H9 (cell line): ENCODE measurements around the gene CACNB2. TPM values are rescaled to one million over a fixed set of nuclear protein-coding genes. Genes with fewer than 3 reads are reported as not detected.

Experiments
- DNase-seq: peaks from one replicate; pipeline ENCODE4 v3.0.0-alpha.2; 2017
- H2AFZ ChIP-seq: one replicate; pipeline ENCODE4 v1.6.1; 2013; ENCODE audit warnings: mild to moderate bottlenecking, low read length, control low read depth, moderate library complexity
- H2AK5ac ChIP-seq: 2 replicates; pipeline ENCODE4 v1.6.1; 2013; ENCODE audit warnings: low read length, control low read depth, mixed read lengths; ENCODE audit not compliant: insufficient read length
- H2BK120ac ChIP-seq: one replicate; pipeline ENCODE4 v1.6.1; 2013; ENCODE audit warnings: low read depth, mild to moderate bottlenecking, low read length, control low read depth, inconsistent platforms; ENCODE audit not compliant: poor library complexity, severe bottlenecking
- H2BK12ac ChIP-seq: 2 replicates; pipeline ENCODE4 v1.6.1; 2013; ENCODE audit warnings: low read length, control low read depth, mixed read lengths, low read depth; ENCODE audit not compliant: insufficient read length
- H2BK15ac ChIP-seq: 2 replicates; pipeline ENCODE4 v1.6.1; 2013; ENCODE audit warnings: low read depth, low read length, control low read depth
- H2BK20ac ChIP-seq: one replicate; pipeline ENCODE4 v1.6.1; 2013; ENCODE audit warnings: low read depth, mild to moderate bottlenecking, low read length, control low read depth, inconsistent platforms; ENCODE audit not compliant: poor library complexity, severe bottlenecking
- H2BK5ac ChIP-seq: 2 replicates; pipeline ENCODE4 v1.6.1; 2013; ENCODE audit warnings: low read length, control low read depth, mixed read lengths; ENCODE audit not compliant: insufficient read length
- H3K14ac ChIP-seq: 2 replicates; pipeline ENCODE4 v1.6.1; 2013; ENCODE audit warnings: low read length, control low read depth; ENCODE audit not compliant: insufficient read depth
- H3K18ac ChIP-seq: 2 replicates; pipeline ENCODE4 v1.6.1; 2013; ENCODE audit warnings: low read depth, mild to moderate bottlenecking, mixed read lengths, low read length, control low read depth; ENCODE audit not compliant: insufficient read length
- H3K23ac ChIP-seq: 2 replicates; pipeline ENCODE4 v1.6.1; 2013; ENCODE audit warnings: low read length, control low read depth, mixed read lengths, low read depth; ENCODE audit not compliant: insufficient read length
- H3K23me2 ChIP-seq: 2 replicates; pipeline ENCODE4 v1.6.1; 2013; ENCODE audit warnings: low read depth, mild to moderate bottlenecking, mixed read lengths, low read length, control low read depth; ENCODE audit not compliant: insufficient read length, poor library complexity, severe bottlenecking
- H3K27ac ChIP-seq: 2 replicates; pipeline ENCODE4 v1.5.1; 2013; ENCODE audit warnings: low read length, control low read depth, mixed read lengths, low read depth; ENCODE audit not compliant: insufficient read length
- H3K27me3 ChIP-seq: 2 replicates; pipeline ENCODE4 v1.6.1; 2013; ENCODE audit warnings: low read length, control low read depth, inconsistent platforms; ENCODE audit not compliant: insufficient read depth
- H3K4ac ChIP-seq: 2 replicates; pipeline ENCODE4 v1.6.1; 2013; ENCODE audit warnings: low read depth, mild to moderate bottlenecking, control low read depth, inconsistent platforms, low read length, moderate library complexity
- H3K4me1 ChIP-seq: 2 replicates; pipeline ENCODE4 v1.6.1; 2013; ENCODE audit warnings: low read length, control low read depth, inconsistent platforms; ENCODE audit not compliant: insufficient read depth
- H3K4me2 ChIP-seq: 2 replicates; pipeline ENCODE4 v1.6.1; 2013; ENCODE audit warnings: low read length, control low read depth, mixed read lengths; ENCODE audit not compliant: insufficient read length, insufficient read depth
- H3K56ac ChIP-seq: 2 replicates; pipeline ENCODE4 v1.6.1; 2013; ENCODE audit warnings: low read depth, mild to moderate bottlenecking, mixed read lengths, low read length, control low read depth; ENCODE audit not compliant: insufficient read length
- H3K79me1 ChIP-seq: 2 replicates; pipeline ENCODE4 v1.6.1; 2013; ENCODE audit warnings: low read depth, mild to moderate bottlenecking, moderate library complexity, low read length, control low read depth, inconsistent platforms; ENCODE audit not compliant: insufficient read depth, poor library complexity, severe bottlenecking
- H3K79me2 ChIP-seq: 2 replicates; pipeline ENCODE4 v1.6.1; 2013; ENCODE audit warnings: low read length, control low read depth, inconsistent platforms; ENCODE audit not compliant: insufficient read depth
- H3K9ac ChIP-seq: 2 replicates; pipeline ENCODE4 v1.6.1; 2013; ENCODE audit warnings: low read length, control low read depth, mixed read lengths; ENCODE audit not compliant: insufficient read length; ENCODE audit errors: extremely low read depth
- H3K9me3 ChIP-seq: one replicate; pipeline ENCODE4 v1.6.1; 2013; ENCODE audit warnings: low read depth, low read length, inconsistent platforms; ENCODE audit not compliant: control insufficient read depth
- H3T11ph ChIP-seq: one replicate; pipeline ENCODE4 v1.6.1; 2013; ENCODE audit warnings: mild to moderate bottlenecking, low read length, control low read depth, inconsistent platforms
- H4K20me1 ChIP-seq: one replicate; pipeline ENCODE4 v1.6.1; 2013; ENCODE audit not compliant: control insufficient read depth, insufficient read length, insufficient read depth
- H4K5ac ChIP-seq: 2 replicates; pipeline ENCODE4 v1.6.1; 2013; ENCODE audit warnings: low read depth, mild to moderate bottlenecking, mixed read lengths, low read length, control low read depth; ENCODE audit not compliant: insufficient read length
- H4K8ac ChIP-seq: replicated peaks from 2 replicates; pipeline ENCODE4 v1.6.1; 2013; ENCODE audit warnings: low read length, control low read depth, mixed read lengths, low read depth; ENCODE audit not compliant: insufficient read length
- H4K91ac ChIP-seq: 2 replicates; pipeline ENCODE4 v1.6.1; 2013; ENCODE audit warnings: low read depth, mild to moderate bottlenecking, moderate library complexity, mixed read lengths, low read length, control low read depth; ENCODE audit not compliant: insufficient read length
- H3K27ac Mint-ChIP-seq, 3 experiments: 2 replicates in 2 of 3; 3 replicates in 1 of 3; pipeline ENCODE4 v1.8.0; 2020 to 2021; ENCODE audit warnings: mixed read lengths in 3 of 3, mild to moderate bottlenecking in 1 of 3, moderate library complexity in 1 of 3
- H3K27me3 Mint-ChIP-seq: 2 replicates; pipeline ENCODE4 v1.8.0; 2021; ENCODE audit warnings: low read depth, mild to moderate bottlenecking, moderate library complexity, mixed read lengths
- H3K36me3 Mint-ChIP-seq, 3 experiments: 2 replicates in 2 of 3; 3 replicates in 1 of 3; pipeline ENCODE4 v1.8.0; 2020 to 2021; ENCODE audit warnings: low read depth in 3 of 3, mixed read lengths in 3 of 3; ENCODE audit not compliant: insufficient read depth in 1 of 3
- H3K4me1 Mint-ChIP-seq, 2 experiments: 2 replicates each; pipeline ENCODE4 v1.8.0; 2020; ENCODE audit warnings: mixed read lengths in 2 of 2
- H3K4me3 Mint-ChIP-seq, 2 experiments: 2 replicates in 1 of 2; 3 replicates in 1 of 2; pipeline ENCODE4 v1.8.0; 2020 to 2021; ENCODE audit warnings: mild to moderate bottlenecking in 2 of 2, mixed read lengths in 2 of 2, moderate library complexity in 1 of 2
- H3K9me3 Mint-ChIP-seq, 2 experiments: 2 replicates in 1 of 2; 3 replicates in 1 of 2; pipeline ENCODE4 v1.8.0; 2020; ENCODE audit warnings: mild to moderate bottlenecking in 2 of 2, mixed read lengths in 2 of 2, moderate library complexity in 1 of 2
- WGBS: extraction: QIAGEN DNeasy Blood & Tissue Kit; methylation state at CpG from one replicate; pipeline ENCODE4 v1.1.7; 2013; ENCODE audit warnings: missing lambda C conversion rate, low lambda C conversion rate, mixed read lengths; ENCODE audit not compliant: insufficient read length; ENCODE audit errors: extremely low coverage; 5-methylcytosine and 5-hydroxymethylcytosine counted together
- total RNA-seq: library from RNA; stranded (reverse); gene quantifications from 2 replicates; pipeline ENCODE4 v1.2.1, GENCODE V29; 2021
- TF ChIP-seq, protein P1 (sequence below): fragments of 200-600 bp; sonication (generic); conservative IDR thresholded peaks from 3 replicates; pipeline ENCODE4 v1.8.0; 2021; ENCODE audit warnings: antibody characterized with exemption, mild to moderate bottlenecking

CACNB2 gene
- total RNA-seq, 1 experiment from 2014 or later, result 2.6 TPM

DNA sequence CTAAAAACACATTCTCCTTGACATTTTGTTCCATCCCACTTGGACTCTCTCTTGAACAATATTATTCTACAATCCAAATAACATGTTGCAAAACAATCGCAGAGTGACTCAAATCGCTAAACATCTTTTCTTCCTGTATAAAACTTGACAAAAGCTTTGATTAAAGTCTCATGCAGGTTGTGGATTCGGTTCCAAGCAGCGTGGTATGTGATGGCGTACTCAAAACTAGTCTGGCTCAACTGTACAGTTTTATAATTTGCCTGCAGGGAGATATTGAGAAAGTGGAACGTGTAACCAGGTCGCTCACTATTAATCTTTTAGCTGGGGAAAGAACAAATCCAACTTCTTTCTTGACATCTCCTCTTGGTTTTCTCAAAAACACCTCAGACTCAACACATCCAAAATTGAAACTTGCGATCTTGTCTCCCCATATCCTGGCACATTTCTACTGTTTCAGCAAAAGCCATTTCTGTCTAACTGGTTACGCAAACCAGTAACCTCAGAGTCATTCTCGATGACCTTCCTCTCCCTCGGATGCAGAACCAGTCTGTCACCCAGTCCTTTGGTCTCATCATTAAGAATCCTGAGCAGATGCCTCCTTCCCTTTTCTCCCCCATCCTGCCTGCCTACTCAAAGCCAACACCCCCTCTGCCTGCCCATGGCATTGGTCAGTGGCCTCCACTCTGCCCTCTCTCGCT is 100.1 kb downstream of the CACNB2 start:
- Histone ChIP-seq H2BK12ac (no peak overlapping the region), H3K18ac (no peak overlapping the region), H2AK5ac (no peak overlapping the region), H4K5ac (no peak overlapping the region), H3K79me1 (no peaks in the 10 kb centered on the region), H3K79me2 (no peaks in the 10 kb centered on the region), H3T11ph (no peak overlapping the region), H2BK120ac (no peak overlapping the region), H3K27ac (no peak overlapping the region), H3K4me1 (no peaks in the 10 kb centered on the region), H3K27me3 (no peaks in the 10 kb centered on the region), H3K9ac (no peak overlapping the region), H3K4ac (no peak overlapping the region), H3K14ac (no peak overlapping the region), H3K9me3 (no peaks in the 10 kb centered on the region), H2BK20ac (no peak overlapping the region), H3K23ac (no peak overlapping the region), H2AFZ (no peak overlapping the region), H2BK15ac (no peak overlapping the region), H4K91ac (no peak overlapping the region), H3K56ac (no peak overlapping the region), H3K4me2 (no peak overlapping the region), H4K8ac (no peak overlapping the region), H4K20me1 (no peaks in the 10 kb centered on the region), H3K23me2 (no peaks in the 10 kb centered on the region), H2BK5ac (no peak overlapping the region)
- no CpG with 5 or more reads among the region's 12 CpGs for WGBS
- DNase-seq, result no peak
- Mint-ChIP-seq H3K27me3 (no peaks in the 10 kb centered on the region), H3K4me3 (no peak overlapping the region), H3K27ac (no peak overlapping the region), H3K36me3 (peaks cover 2 to 9% (median 5%) of the 10 kb centered on the region in 3 experiments; a peak in 4 of 7 replicates), H3K9me3 (peaks cover 6 to 7% of the 10 kb centered on the region in 2 experiments; a peak in 2 of 5 replicates), H3K4me1 (peaks cover 9 to 16% of the 10 kb centered on the region in 2 experiments)
- TF ChIP-seq, protein P1, sequence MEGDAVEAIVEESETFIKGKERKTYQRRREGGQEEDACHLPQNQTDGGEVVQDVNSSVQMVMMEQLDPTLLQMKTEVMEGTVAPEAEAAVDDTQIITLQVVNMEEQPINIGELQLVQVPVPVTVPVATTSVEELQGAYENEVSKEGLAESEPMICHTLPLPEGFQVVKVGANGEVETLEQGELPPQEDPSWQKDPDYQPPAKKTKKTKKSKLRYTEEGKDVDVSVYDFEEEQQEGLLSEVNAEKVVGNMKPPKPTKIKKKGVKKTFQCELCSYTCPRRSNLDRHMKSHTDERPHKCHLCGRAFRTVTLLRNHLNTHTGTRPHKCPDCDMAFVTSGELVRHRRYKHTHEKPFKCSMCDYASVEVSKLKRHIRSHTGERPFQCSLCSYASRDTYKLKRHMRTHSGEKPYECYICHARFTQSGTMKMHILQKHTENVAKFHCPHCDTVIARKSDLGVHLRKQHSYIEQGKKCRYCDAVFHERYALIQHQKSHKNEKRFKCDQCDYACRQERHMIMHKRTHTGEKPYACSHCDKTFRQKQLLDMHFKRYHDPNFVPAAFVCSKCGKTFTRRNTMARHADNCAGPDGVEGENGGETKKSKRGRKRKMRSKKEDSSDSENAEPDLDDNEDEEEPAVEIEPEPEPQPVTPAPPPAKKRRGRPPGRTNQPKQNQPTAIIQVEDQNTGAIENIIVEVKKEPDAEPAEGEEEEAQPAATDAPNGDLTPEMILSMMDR, result no peak
